ENCODE results near the gene GAS7. TPM values are rescaled to one million over a fixed set of nuclear protein-coding genes. Genes with fewer than 3 reads are reported as not detected.

The GAS7 gene
- total RNA-seq, 1 donor from 2014 or later: 2.9 TPM

GRCh38 chr17:10022416-10022815 is 176.0 kb downstream of the GAS7 start:
- Histone ChIP-seq H3K9me3 (ENCODE audit: low read depth) (no peaks in the 10 kb centered on the region), H3F3A (ENCODE audit: low read depth) (no peaks in the 10 kb centered on the region), H3K4me2 (no peak overlapping the region), H3K36me3 (no peaks in the 10 kb centered on the region), H3K79me2 (ENCODE audit: low read depth) (no peaks in the 10 kb centered on the region), H3K4me3 (no peak overlapping the region), H4K20me1 (ENCODE audit: low read depth) (no peaks in the 10 kb centered on the region), H3K4me1 (peaks cover 43% of the 10 kb centered on the region), H3K9ac (no peak overlapping the region), H2AFZ (replicated peaks) (no peak overlapping the region), H3K27me3 (no peaks in the 10 kb centered on the region), H3K27ac (no peak overlapping the region)
- H3K9me3 Mint-ChIP-seq: no peaks in the 10 kb centered on the region
- no peaks in the 10 kb centered on the region for H3K36me3 Mint-ChIP-seq
- H3K4me3 Mint-ChIP-seq: no peak overlapping the region
- peak; percentile 20 for DNase-seq (ENCODE audit: low spot score)
- H3K27ac Mint-ChIP-seq: no peak overlapping the region
- TF ChIP-seq EZH2phosphoT487 (IDR thresholded peaks at IDR 0.05): no peak
- TF ChIP-seq EZH2 (IDR thresholded peaks at IDR 0.05): no peak
- TF ChIP-seq, protein P1, sequence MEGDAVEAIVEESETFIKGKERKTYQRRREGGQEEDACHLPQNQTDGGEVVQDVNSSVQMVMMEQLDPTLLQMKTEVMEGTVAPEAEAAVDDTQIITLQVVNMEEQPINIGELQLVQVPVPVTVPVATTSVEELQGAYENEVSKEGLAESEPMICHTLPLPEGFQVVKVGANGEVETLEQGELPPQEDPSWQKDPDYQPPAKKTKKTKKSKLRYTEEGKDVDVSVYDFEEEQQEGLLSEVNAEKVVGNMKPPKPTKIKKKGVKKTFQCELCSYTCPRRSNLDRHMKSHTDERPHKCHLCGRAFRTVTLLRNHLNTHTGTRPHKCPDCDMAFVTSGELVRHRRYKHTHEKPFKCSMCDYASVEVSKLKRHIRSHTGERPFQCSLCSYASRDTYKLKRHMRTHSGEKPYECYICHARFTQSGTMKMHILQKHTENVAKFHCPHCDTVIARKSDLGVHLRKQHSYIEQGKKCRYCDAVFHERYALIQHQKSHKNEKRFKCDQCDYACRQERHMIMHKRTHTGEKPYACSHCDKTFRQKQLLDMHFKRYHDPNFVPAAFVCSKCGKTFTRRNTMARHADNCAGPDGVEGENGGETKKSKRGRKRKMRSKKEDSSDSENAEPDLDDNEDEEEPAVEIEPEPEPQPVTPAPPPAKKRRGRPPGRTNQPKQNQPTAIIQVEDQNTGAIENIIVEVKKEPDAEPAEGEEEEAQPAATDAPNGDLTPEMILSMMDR (IDR thresholded peaks at IDR 0.05): no peak
- peaks cover 64% of the 10 kb centered on the region for H3K4me1 Mint-ChIP-seq
- peaks cover 10% of the 10 kb centered on the region for H3K27me3 Mint-ChIP-seq (ENCODE audit: insufficient read depth, low read depth)

DNA sequence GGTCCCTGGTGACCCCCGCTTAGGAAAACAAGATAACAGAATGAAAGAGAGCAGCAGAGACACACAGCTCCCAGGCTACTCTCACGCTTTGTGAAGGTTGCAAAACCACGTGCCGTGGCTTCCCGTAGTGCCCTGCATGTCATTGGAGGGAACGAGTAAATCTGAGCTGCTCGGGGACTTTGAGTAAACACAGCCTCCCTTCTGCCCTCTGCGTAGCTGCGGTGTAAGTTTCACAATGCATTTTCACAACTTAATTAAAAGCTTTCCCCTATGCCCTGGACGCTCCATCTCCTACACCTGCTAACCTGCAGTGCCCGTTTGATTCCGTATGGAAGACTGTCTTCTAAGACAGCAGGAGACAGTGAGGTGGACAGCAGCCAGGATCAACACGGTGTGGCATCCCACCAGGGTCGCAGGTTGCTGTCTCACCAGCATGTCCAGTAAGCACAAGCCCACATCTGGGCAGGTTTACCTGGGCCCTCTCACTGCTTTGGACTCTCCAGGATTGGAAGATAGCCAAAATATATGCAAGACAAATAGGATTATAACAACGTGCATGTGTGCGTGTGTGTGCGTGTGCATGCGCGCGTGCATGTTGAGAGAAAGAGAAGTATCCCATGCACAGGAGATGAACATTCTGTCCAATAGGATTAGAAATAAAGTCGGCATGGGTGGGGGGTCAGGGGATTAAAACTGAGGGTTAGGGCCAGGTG is 177.0 kb downstream of the GAS7 start:
- Histone ChIP-seq H3K4me3 (no peak overlapping the region), H3K4me2 (no peak overlapping the region), H3K27ac (no peak overlapping the region), H2AFZ (replicated peaks) (no peak overlapping the region), H3K27me3 (no peaks in the 10 kb centered on the region), H3K36me3 (no peaks in the 10 kb centered on the region), H3F3A (ENCODE audit: low read depth) (no peaks in the 10 kb centered on the region), H3K4me1 (peaks cover 37% of the 10 kb centered on the region), H3K9me3 (ENCODE audit: low read depth) (no peaks in the 10 kb centered on the region), H3K9ac (no peak overlapping the region), H3K79me2 (ENCODE audit: low read depth) (no peaks in the 10 kb centered on the region), H4K20me1 (ENCODE audit: low read depth) (no peaks in the 10 kb centered on the region)
- Mint-ChIP-seq H3K9me3 (no peaks in the 10 kb centered on the region), H3K36me3 (no peaks in the 10 kb centered on the region), H3K27me3 (ENCODE audit: insufficient read depth, low read depth) (peaks cover 10% of the 10 kb centered on the region), H3K4me3 (peak overlapping the region; percentile 22), H3K27ac (peak overlapping the region; percentile 32), H3K4me1 (peaks cover 56% of the 10 kb centered on the region)
- TF ChIP-seq, protein P1 (IDR thresholded peaks at IDR 0.05): no peak
- no peak for TF ChIP-seq EZH2phosphoT487 (IDR thresholded peaks at IDR 0.05)
- no peak for TF ChIP-seq EZH2 (IDR thresholded peaks at IDR 0.05)
- no peak for DNase-seq (ENCODE audit: low spot score)

- H3K4me1 ChIP-seq: peaks cover 35% of the 10 kb centered on the region
- peak; percentile 26 for DNase-seq (ENCODE audit: low spot score)
- H3F3A ChIP-seq (ENCODE audit: low read depth): peaks cover 10% of the 10 kb centered on the region
- Mint-ChIP-seq H3K27ac (peak overlapping the region; percentile 74), H3K27me3 (ENCODE audit: insufficient read depth, low read depth) (peaks cover 12% of the 10 kb centered on the region), H3K36me3 (no peaks in the 10 kb centered on the region), H3K4me3 (peak overlapping the region; percentile 36), H3K9me3 (no peaks in the 10 kb centered on the region), H3K4me1 (peaks cover 52% of the 10 kb centered on the region)
- peak overlapping the region; percentile 7 for H3K4me2 ChIP-seq
- no peaks in the 10 kb centered on the region for H3K9me3 ChIP-seq (ENCODE audit: low read depth)
- H2AFZ ChIP-seq (replicated peaks): no peak overlapping the region
- no peaks in the 10 kb centered on the region for H4K20me1 ChIP-seq (ENCODE audit: low read depth)
- no peaks in the 10 kb centered on the region for H3K79me2 ChIP-seq (ENCODE audit: low read depth)
- no peak overlapping the region for H3K4me3 ChIP-seq
- no peak for TF ChIP-seq EZH2phosphoT487 (IDR thresholded peaks at IDR 0.05)
- TF ChIP-seq EZH2 (IDR thresholded peaks at IDR 0.05): no peak
- TF ChIP-seq, protein P1 (IDR thresholded peaks at IDR 0.05): no peak
- H3K27ac ChIP-seq: no peak overlapping the region
- no peaks in the 10 kb centered on the region for H3K27me3 ChIP-seq
- no peak overlapping the region for H3K9ac ChIP-seq
- H3K36me3 ChIP-seq: no peaks in the 10 kb centered on the region
These were observed 178.4 kb downstream of the GAS7 start for GRCh38 chr17:10019941-10020451.
